ENCODE data around the gene RRBP1. TPM values are rescaled to one million over a fixed set of nuclear protein-coding genes. Genes with fewer than 3 reads are reported as not detected.

The RRBP1 gene
- total RNA-seq, 3 donors from 2014 or later: 49.8 to 92.4 (median 78.0) TPM

DNA sequence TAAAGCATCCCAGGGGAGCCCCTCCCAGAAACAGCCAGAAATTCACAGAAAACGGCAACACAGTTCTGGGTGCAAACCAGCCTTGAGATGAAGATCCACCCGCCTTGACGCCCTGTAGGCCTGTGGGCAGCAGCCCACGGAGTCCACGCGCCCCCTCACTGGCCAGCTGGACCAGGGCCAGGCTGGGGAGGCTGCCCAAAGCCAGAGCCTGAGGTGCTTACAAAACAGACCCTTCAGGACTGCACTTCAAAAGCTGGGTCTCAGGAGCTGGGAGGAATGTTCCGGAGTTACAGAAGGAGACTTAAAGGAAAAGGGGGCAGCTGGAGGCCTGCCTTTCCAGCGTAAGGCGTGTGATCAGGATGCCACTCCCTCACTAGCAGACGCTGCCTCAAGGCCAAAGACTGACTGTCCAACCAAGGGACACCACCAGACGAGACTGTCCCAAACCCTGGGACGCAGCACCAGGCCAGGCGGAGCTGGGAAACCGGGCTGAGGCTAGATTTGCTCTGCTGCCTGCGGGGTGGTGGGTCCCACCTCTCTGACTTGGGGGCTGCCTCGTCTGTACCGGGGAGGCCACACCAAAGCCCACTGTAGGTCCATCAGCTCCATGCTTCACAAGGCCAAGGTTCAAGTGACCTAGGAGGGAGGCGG, 48.1 kb downstream of the RRBP1 start:
- Histone ChIP-seq H3K36me3 (no peaks in the 10 kb centered on the region), H3K9me3 (no peaks in the 10 kb centered on the region), H3K27me3 (no peaks in the 10 kb centered on the region), H3K27ac (peak overlapping the region; percentile 11 to 64), H3K4me1 (peaks cover 0 to 5% of the 10 kb centered on the region in 2 donors), H3K4me3 (no peak overlapping the region)
- TF ChIP-seq, protein P1, sequence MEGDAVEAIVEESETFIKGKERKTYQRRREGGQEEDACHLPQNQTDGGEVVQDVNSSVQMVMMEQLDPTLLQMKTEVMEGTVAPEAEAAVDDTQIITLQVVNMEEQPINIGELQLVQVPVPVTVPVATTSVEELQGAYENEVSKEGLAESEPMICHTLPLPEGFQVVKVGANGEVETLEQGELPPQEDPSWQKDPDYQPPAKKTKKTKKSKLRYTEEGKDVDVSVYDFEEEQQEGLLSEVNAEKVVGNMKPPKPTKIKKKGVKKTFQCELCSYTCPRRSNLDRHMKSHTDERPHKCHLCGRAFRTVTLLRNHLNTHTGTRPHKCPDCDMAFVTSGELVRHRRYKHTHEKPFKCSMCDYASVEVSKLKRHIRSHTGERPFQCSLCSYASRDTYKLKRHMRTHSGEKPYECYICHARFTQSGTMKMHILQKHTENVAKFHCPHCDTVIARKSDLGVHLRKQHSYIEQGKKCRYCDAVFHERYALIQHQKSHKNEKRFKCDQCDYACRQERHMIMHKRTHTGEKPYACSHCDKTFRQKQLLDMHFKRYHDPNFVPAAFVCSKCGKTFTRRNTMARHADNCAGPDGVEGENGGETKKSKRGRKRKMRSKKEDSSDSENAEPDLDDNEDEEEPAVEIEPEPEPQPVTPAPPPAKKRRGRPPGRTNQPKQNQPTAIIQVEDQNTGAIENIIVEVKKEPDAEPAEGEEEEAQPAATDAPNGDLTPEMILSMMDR (IDR thresholded peaks at IDR 0.05): no peak
- TF ChIP-seq POLR2A (IDR thresholded peaks at IDR 0.05): no peak
- no peak for TF ChIP-seq POLR2AphosphoS5 (IDR thresholded peaks at IDR 0.05)
- no peak for DNase-seq (ENCODE audit: low spot score in 2 of 2)
- intact Hi-C loops (cut with DNase I; ENCODE audit: low total_unique reads): no loop called here

DNA sequence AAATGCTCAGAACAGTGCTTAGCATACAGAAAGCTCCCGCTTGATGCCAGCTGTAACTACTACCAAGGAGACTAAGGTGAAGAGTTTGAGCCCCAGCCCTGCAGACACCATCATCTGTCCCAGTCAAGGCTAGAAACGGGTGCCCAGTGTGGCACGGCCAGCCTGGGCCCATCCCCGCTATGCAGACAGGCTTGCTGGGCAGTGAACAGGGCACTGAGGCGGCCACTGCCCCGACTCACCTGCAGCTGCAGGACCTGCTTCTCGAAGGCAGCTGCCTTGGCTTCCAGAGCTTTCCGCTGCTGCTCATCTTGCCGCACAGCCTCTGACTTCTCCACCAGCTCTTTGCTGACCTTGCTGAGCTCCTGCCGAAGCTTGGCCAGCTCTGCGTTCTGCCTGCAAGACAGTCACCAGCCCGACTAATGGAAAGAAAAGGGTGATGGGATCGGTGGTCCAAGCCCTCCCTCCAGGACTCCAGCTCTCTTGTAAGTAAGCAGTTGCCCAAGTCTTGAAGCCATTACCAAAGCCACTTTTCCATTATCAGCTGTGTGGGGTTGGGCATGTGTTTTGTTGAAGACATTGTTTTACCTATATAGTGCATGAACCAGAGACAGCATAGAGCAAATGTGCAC, 48.7 kb downstream of the RRBP1 start:
- no peak overlapping the region for H3K27ac ChIP-seq
- no peaks in the 10 kb centered on the region for H3K36me3 ChIP-seq
- no peaks in the 10 kb centered on the region for H3K9me3 ChIP-seq

DNA sequence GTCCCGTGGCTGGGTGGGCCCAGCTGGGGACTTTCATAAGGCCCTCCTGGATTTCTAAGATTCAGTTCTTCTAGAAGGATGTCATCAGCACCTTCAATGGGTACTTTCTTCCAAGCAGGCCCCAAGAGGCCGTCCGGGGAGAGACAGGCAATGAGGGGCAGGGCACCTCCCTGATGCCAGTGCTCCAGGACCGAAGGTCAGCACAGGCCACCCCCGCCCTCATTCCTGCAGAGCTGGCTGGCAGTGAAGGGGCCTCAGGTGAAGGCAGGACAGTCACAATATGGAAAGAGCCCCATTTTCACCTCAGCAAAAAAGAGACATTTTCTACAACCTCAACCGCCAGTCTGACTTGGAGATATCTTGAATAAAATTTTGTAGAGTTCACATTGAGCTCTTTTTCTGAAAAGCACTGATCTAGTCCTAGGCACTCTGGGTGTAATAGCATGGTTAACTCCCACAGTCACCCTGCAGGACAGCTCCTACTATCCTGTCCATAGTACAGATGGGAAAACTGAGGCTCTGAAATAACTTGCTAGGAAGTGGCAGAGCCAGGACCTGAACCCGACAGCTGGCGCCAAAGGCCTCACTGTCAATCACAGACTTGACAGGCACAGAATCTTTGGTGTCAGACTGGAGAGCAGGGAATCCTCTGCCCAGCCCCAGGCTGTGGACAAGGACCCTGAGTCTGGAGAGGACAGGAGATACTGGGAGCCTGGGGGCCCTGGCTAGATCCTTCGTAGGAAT, 50.3 kb downstream of the RRBP1 start:
- Histone ChIP-seq H3K36me3 (peaks cover 1% of the 10 kb centered on the region), H3K4me3 (no peak overlapping the region)
- TF ChIP-seq, protein P1 (IDR thresholded peaks at IDR 0.05): no peak
- no peak for TF ChIP-seq POLR2A (IDR thresholded peaks at IDR 0.05)

More for the DNA sequence above, 48.7 kb downstream of the RRBP1 start:
- Histone ChIP-seq H3K27me3 (no peaks in the 10 kb centered on the region), H3K4me1 (peaks cover 0 to 5% of the 10 kb centered on the region in 2 donors), H3K4me3 (no peak overlapping the region)
- intact Hi-C loops (cut with DNase I; ENCODE audit: low total_unique reads): no loop called here
- TF ChIP-seq POLR2AphosphoS5 (IDR thresholded peaks at IDR 0.05): no peak
- TF ChIP-seq, protein P1 (IDR thresholded peaks at IDR 0.05): no peak
- TF ChIP-seq POLR2A (IDR thresholded peaks at IDR 0.05): no peak
- DNase-seq (ENCODE audit: low spot score in 2 of 2): no peak

DNA sequence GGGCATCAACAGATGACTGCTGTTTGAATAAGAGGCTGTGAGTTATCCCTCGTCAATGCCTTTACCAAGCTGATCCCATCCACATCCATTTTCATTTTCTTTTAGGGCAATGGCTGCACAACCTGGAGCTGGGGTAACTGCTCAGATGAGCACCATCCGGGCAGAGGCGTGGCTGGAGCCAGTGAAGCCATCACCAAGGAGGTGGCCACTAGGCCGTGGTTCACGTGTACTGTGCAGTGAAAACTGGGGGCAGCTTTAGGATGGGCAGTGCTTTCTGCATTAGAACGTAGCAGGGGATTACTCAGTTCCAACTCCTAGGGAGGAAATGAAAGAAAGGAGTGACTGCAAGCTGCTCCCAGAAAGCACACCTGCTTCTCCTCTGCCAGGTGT, 51.2 kb downstream of the RRBP1 start:
- Histone ChIP-seq H3K4me1 (peaks cover 0 to 5% of the 10 kb centered on the region in 2 donors), H3K27me3 (no peaks in the 10 kb centered on the region), H3K36me3 (peaks cover 4% of the 10 kb centered on the region), H3K27ac (no peak overlapping the region), H3K9me3 (no peaks in the 10 kb centered on the region), H3K4me3 (no peak overlapping the region)
- intact Hi-C loops (cut with DNase I; ENCODE audit: low total_unique reads): no loop called here
- TF ChIP-seq, protein P1 (IDR thresholded peaks at IDR 0.05): no peak
- TF ChIP-seq POLR2AphosphoS5 (IDR thresholded peaks at IDR 0.05) (no peak), POLR2A (IDR thresholded peaks at IDR 0.05) (no peak)
- no peak for DNase-seq (ENCODE audit: low spot score in 2 of 2)

More for the DNA sequence above, 50.3 kb downstream of the RRBP1 start:
- intact Hi-C loops (cut with DNase I; ENCODE audit: low total_unique reads): no loop called here
- peaks cover 0 to 5% of the 10 kb centered on the region in 2 donors for H3K4me1 ChIP-seq
- no peaks in the 10 kb centered on the region for H3K27me3 ChIP-seq
- no peak overlapping the region for H3K27ac ChIP-seq
- no peak for DNase-seq (ENCODE audit: low spot score in 2 of 2)
- H3K9me3 ChIP-seq: no peaks in the 10 kb centered on the region

All from breast epithelium (tissue), 4 donors.